B cell (primary cell): ENCODE measurements around the gene PCDHB7. TPM values are rescaled to one million over a fixed set of nuclear protein-coding genes. Genes with fewer than 3 reads are reported as not detected.

ENCODE experiments used
- ATAC-seq: fragments of 200-7000 bp; cut with Tn5 transposase; one replicate; pipeline ENCODE4 v1.10.0; 2021; ENCODE audit warnings: low read depth, mild to moderate bottlenecking, moderate number of reproducible peaks, moderate library complexity
- CTCF ChIA-PET: fragments of 350-600 bp; sonication (Branson Sonifier 250); formaldehyde crosslinking; loops from one replicate; lab custom pipeline; 2021; ENCODE audit warnings: antibody characterized with exemption, inconsistent platforms; lab: Charles Lee
- POLR2A ChIA-PET: fragments of 350-600 bp; sonication (Branson Sonifier 250); formaldehyde crosslinking; loops from one replicate; lab custom pipeline; 2021; ENCODE audit warnings: antibody characterized with exemption; lab: Charles Lee
- DNase-seq: peaks from one replicate; pipeline ENCODE4 v3.0.0; 2013
- H2AFZ ChIP-seq: 2 replicates; pipeline ENCODE4 v1.6.1; 2012; ENCODE audit warnings: mild to moderate bottlenecking, low read depth, low read length; ENCODE audit not compliant: insufficient read depth, poor library complexity, severe bottlenecking
- H3K27ac ChIP-seq, 2 donors: 1 replicate in 1 of 2; 2 replicates in 1 of 2; pipeline ENCODE4 v1.5.1; 2012 to 2013; ENCODE audit warnings: low read length in 2 of 2, mild to moderate bottlenecking in 2 of 2, moderate library complexity in 1 of 2
- H3K27me3 ChIP-seq, 4 experiments: fragments of 200-600 bp in 1 of 4; sonication (generic) in 1 of 4; replicated peaks in 1 of 4; 1 replicate in 2 of 4; 2 replicates in 2 of 4; pipeline versions ENCODE4 v1.6.1 to v1.7.0; 2013 to 2016; ENCODE audit warnings: low read length in 3 of 4, mild to moderate bottlenecking in 2 of 4, mixed read lengths in 1 of 4, moderate library complexity in 1 of 4; ENCODE audit not compliant: insufficient read depth in 4 of 4, control insufficient read depth in 3 of 4; ENCODE audit errors: control extremely low read depth in 1 of 4
- H3K36me3 ChIP-seq, 2 experiments: replicated peaks in 1 of 2; 1 replicate in 1 of 2; 2 replicates in 1 of 2; pipeline versions ENCODE4 v1.6.1 to v1.7.1; 2013; ENCODE audit warnings: low read length in 1 of 2; ENCODE audit not compliant: insufficient read depth in 2 of 2, control insufficient read depth in 1 of 2; ENCODE audit errors: control extremely low read depth in 1 of 2, extremely low read depth in 1 of 2
- H3K4me1 ChIP-seq, 2 donors: fragments of 200-600 bp in 1 of 2; sonication (generic) in 1 of 2; 1 replicate in 1 of 2; 2 replicates in 1 of 2; pipeline versions ENCODE4 v1.5.1 to v1.6.1; 2013 to 2017; ENCODE audit warnings: low read length in 2 of 2; ENCODE audit not compliant: control insufficient read depth in 2 of 2, insufficient read depth in 2 of 2
- H3K4me2 ChIP-seq: replicated peaks from 2 replicates; pipeline ENCODE3; 2012; ENCODE audit warnings: mild to moderate bottlenecking, low read depth, low read length; ENCODE audit not compliant: poor library complexity, severe bottlenecking
- H3K4me3 ChIP-seq, 5 experiments: fragments of 200-600 bp in 1 of 5; sonication (generic) in 1 of 5; 1 replicate in 3 of 5; 2 replicates in 2 of 5; pipeline versions ENCODE4 v1.5.1 to v1.7.0; 2011 to 2016; ENCODE audit warnings: low read length in 4 of 5, mild to moderate bottlenecking in 4 of 5, low read depth in 2 of 5, control low read depth in 1 of 5, moderate library complexity in 1 of 5; ENCODE audit not compliant: insufficient read depth in 1 of 5; ENCODE audit errors: control extremely low read depth in 1 of 5, extremely low read depth in 1 of 5
- H3K79me2 ChIP-seq: fragments of 200-600 bp; sonication (generic); one replicate; pipeline ENCODE4 v1.6.0; 2016; ENCODE audit warnings: low read length; ENCODE audit not compliant: control insufficient read depth, insufficient read depth
- H3K9ac ChIP-seq: fragments of 200-600 bp; sonication (generic); 2 replicates; pipeline ENCODE4 v1.6.1; 2017; ENCODE audit warnings: mild to moderate bottlenecking, low read length, moderate library complexity
- H3K9me3 ChIP-seq, 3 donors: one replicate each; pipeline versions ENCODE4 v1.6.1 to v1.7.1; 2013; ENCODE audit warnings: low read length in 2 of 3; ENCODE audit not compliant: control insufficient read depth in 2 of 3, insufficient read depth in 1 of 3; ENCODE audit errors: control extremely low read depth in 1 of 3
- H4K20me1 ChIP-seq: 2 replicates; pipeline ENCODE4 v1.6.0; 2012; ENCODE audit warnings: mild to moderate bottlenecking, low read length; ENCODE audit not compliant: insufficient read depth, control insufficient read depth, poor library complexity, severe bottlenecking
- H3K27ac Mint-ChIP-seq: one replicate; pipeline ENCODE4 v1.8.0; 2021; ENCODE audit warnings: mixed read lengths
- H3K27me3 Mint-ChIP-seq: one replicate; pipeline ENCODE4 v1.8.0; 2021; ENCODE audit warnings: mixed read lengths
- H3K4me1 Mint-ChIP-seq: one replicate; pipeline ENCODE4 v1.8.0; 2021; ENCODE audit warnings: mixed read lengths
- H3K4me3 Mint-ChIP-seq: one replicate; pipeline ENCODE4 v1.8.0; 2021; ENCODE audit warnings: mixed read lengths
- H3K9me3 Mint-ChIP-seq: one replicate; pipeline ENCODE4 v1.8.0; 2022; ENCODE audit warnings: mixed read lengths; ENCODE audit not compliant: insufficient read depth
- EZH2 ChIP-seq: IDR thresholded peaks from 2 replicates; pipeline ENCODE4 v1.6.1; 2012; ENCODE audit warnings: borderline replicate concordance, low read depth, mild to moderate bottlenecking, moderate library complexity, low read length; ENCODE audit not compliant: insufficient read depth, poor library complexity, severe bottlenecking
- WGBS: methylation state at CpG from one replicate; pipeline ENCODE4 v1.1.5; 2013; ENCODE audit warnings: missing lambda C conversion rate; ENCODE audit not compliant: insufficient coverage; 5-methylcytosine and 5-hydroxymethylcytosine counted together
- intact Hi-C: fragments of 100-400 bp; cut with micrococcal nuclease; formaldehyde crosslinking; loops from one replicate; pipeline ENCODE4 v1.10.0; 2022
- polyA plus RNA-seq: library from polyadenylated mRNA; depleted of rRNA; stranded (reverse); fragments of >200 nt; gene quantifications from 2 replicates; pipeline ENCODE4 v1.2.3, GENCODE V29; 2012
- total RNA-seq, 2 donors: library from RNA; stranded (reverse); fragments of 120-200 nt in 1 of 2; gene quantifications; 1 replicate in 1 of 2; 2 replicates in 1 of 2; pipeline versions ENCODE4 v1.2.3 to v1.2.4, GENCODE V29; 2013 to 2022
- TF ChIP-seq, protein P1 (sequence below): fragments of 200-600 bp; IDR thresholded peaks from one replicate; pipeline ENCODE4 v1.8.0; 2022; ENCODE audit warnings: antibody characterized with exemption, mild to moderate bottlenecking

Gene PCDHB7
- total and polyA plus RNA-seq, 2 donors (not counting 1 experiment from before 2014, with no cell fraction given): not detected

DNA sequence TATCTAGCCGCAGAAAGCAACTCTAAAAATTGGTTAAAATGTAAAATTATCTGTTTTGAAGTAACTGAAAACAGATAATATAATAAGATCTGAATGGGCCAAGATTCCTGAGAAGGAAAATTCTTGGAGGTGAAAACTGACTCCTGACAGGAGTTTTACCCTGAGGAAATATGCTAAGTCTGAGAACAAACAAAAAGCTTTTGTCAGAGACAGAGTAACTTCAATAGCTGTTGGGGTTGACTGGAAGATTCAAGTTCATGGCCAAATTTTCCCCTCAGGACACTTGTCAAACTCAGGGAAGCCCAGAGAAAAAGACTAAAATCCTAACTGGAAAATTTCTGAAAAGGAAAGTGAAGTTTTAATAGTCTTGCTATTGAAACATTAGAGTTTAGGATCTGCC is 45.1 kb upstream of the PCDHB7 start:
- H3K9me3 ChIP-seq: peaks cover 0 to 13% (median 0%) of the 10 kb centered on the region in 3 donors
- Mint-ChIP-seq H3K27me3 (peaks cover 12% of the 10 kb centered on the region), H3K9me3 (peaks cover 11% of the 10 kb centered on the region), H3K4me3 (no peak overlapping the region), H3K27ac (no peak overlapping the region), H3K4me1 (no peaks in the 10 kb centered on the region)
- intact Hi-C loops: no loop called here
- ATAC-seq: no peak
- no peaks in the 10 kb centered on the region for H3K79me2 ChIP-seq
- H3K4me3 ChIP-seq: no peak overlapping the region
- H3K4me2 ChIP-seq: no peak overlapping the region
- no peak overlapping the region for H3K9ac ChIP-seq
- TF ChIP-seq, protein P1, sequence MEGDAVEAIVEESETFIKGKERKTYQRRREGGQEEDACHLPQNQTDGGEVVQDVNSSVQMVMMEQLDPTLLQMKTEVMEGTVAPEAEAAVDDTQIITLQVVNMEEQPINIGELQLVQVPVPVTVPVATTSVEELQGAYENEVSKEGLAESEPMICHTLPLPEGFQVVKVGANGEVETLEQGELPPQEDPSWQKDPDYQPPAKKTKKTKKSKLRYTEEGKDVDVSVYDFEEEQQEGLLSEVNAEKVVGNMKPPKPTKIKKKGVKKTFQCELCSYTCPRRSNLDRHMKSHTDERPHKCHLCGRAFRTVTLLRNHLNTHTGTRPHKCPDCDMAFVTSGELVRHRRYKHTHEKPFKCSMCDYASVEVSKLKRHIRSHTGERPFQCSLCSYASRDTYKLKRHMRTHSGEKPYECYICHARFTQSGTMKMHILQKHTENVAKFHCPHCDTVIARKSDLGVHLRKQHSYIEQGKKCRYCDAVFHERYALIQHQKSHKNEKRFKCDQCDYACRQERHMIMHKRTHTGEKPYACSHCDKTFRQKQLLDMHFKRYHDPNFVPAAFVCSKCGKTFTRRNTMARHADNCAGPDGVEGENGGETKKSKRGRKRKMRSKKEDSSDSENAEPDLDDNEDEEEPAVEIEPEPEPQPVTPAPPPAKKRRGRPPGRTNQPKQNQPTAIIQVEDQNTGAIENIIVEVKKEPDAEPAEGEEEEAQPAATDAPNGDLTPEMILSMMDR: no peak
- TF ChIP-seq EZH2: no peak
- no peaks in the 10 kb centered on the region for H3K36me3 ChIP-seq
- POLR2A ChIA-PET: no interaction called here
- 100% methylated on average over 1 of the region's 1 CpG for WGBS
- no peaks in the 10 kb centered on the region for H4K20me1 ChIP-seq
- DNase-seq: no peak
- H3K27ac ChIP-seq: no peak overlapping the region
- H2AFZ ChIP-seq: no peak overlapping the region
- H3K4me1 ChIP-seq: no peaks in the 10 kb centered on the region
- CTCF ChIA-PET: no interaction called here
- H3K27me3 ChIP-seq: peaks cover 0 to 5% (median 2%) of the 10 kb centered on the region in 4 experiments

DNA sequence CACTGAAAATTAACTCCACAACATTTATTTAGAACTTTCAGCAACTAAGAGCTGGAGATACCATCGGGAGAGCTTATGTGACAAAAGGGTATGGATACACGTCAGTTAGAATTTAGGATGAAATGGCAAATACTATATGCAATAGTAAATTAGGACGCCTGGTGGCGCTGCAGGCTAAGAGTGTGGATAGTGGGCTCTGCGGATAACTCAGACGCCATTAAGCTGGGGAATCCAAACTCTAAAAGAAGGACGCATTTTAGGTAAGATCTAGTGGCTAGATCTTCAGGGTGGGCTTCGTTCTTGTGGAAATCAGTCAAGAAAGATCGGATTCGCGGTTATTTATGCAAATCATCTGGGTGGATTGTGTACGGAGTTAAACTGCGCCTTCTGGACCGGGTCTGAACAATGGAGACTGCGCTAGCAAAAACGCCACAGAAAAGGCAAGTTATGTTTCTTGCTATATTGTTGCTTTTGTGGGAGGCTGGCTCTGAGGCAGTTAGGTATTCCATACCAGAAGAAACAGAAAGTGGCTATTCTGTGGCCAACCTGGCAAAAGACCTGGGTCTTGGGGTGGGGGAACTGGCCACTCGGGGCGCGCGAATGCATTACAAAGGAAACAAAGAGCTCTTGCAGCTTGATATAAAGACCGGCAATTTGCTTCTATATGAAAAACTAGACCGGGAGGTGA is 37.3 kb upstream of the PCDHB7 start, which contains the start of gene PCDHB5:
Gene PCDHB5, plus strand, starts transcription at position 177 of the 688 bp plus-strand sequence. Its CDS starts 229 bp downstream, at position 406.
- ATAC-seq (no peak), DNase-seq (no peak)
- H3K9ac ChIP-seq: no peak within 1 kb of the TSS
- CTCF ChIA-PET: no interaction called here
- H3K36me3 ChIP-seq: no peaks in the 10 kb centered on the region
- H3K4me2 ChIP-seq: no peak within 1 kb of the TSS
- Mint-ChIP-seq H3K4me3 (peak within 1 kb of the TSS; percentile 29), H3K9me3 (peaks cover 25% of the 10 kb centered on the region), H3K4me1 (no peaks in the 10 kb centered on the region), H3K27ac (no peak within 1 kb of the TSS), H3K27me3 (peaks cover 6% of the 10 kb centered on the region)
- no peak within 1 kb of the TSS for H3K4me3 ChIP-seq
- H2AFZ ChIP-seq: no peak within 1 kb of the TSS
- WGBS: 36% methylated on average over 22 of the region's 22 CpGs
- H3K27me3 ChIP-seq: peaks cover 0 to 13% (median 6%) of the 10 kb centered on the region in 4 experiments
- no peaks in the 10 kb centered on the region for H3K79me2 ChIP-seq
- H3K4me1 ChIP-seq: no peaks in the 10 kb centered on the region
- peaks cover 7 to 28% (median 13%) of the 10 kb centered on the region in 3 donors for H3K9me3 ChIP-seq
- POLR2A ChIA-PET: no interaction called here
- intact Hi-C loops: no loop called here
- TF ChIP-seq, protein P1: no peak
- no peak for TF ChIP-seq EZH2
- H3K27ac ChIP-seq: no peak within 1 kb of the TSS
- H4K20me1 ChIP-seq: no peaks in the 10 kb centered on the region
